Fibroblast of pulmonary artery (primary cell): ENCODE measurements around the gene DNAH1.
A peak's percentile ranks its signal among the peaks of the same experiment; 100 is the strongest.

Experiments used
- DNase-seq: peaks from one replicate; pipeline ENCODE4 v3.0.0-alpha.2; 2010; ENCODE audit warnings: low read depth
- H3K4me3 ChIP-seq: replicated peaks from 2 replicates; pipeline ENCODE4 v1.5.1; 2011; ENCODE audit warnings: low read depth, mild to moderate bottlenecking, control low read depth, low read length, moderate library complexity
- CTCF ChIP-seq: IDR thresholded peaks from 2 replicates; pipeline ENCODE4 v1.5.1; 2011; ENCODE audit warnings: mild to moderate bottlenecking, control low read depth, low read length, inconsistent platforms; ENCODE audit errors: missing control alignments

The DNAH1 gene

GRCh38 chr3:52429779-52430415, 113.8 kb downstream of the DNAH1 start:
- no peak for TF ChIP-seq CTCF
- peak; percentile 32 for DNase-seq
- H3K4me3 ChIP-seq: no peak overlapping the region

GRCh38 chr3:52430416-52430810, 114.3 kb downstream of the DNAH1 start:
- no peak overlapping the region for H3K4me3 ChIP-seq
- no peak for TF ChIP-seq CTCF
- no peak for DNase-seq

- no peak overlapping the region for H3K4me3 ChIP-seq
- no peak for TF ChIP-seq CTCF
- DNase-seq: no peak
These were observed 115.5 kb downstream of the DNAH1 start for GRCh38 chr3:52431459-52432223.

- no peak for TF ChIP-seq CTCF
- no peak overlapping the region for H3K4me3 ChIP-seq
- no peak for DNase-seq
These were observed 116.1 kb downstream of the DNAH1 start for GRCh38 chr3:52432225-52432624.

GRCh38 chr3:52432691-52433141, 116.6 kb downstream of the DNAH1 start:
- no peak for DNase-seq
- TF ChIP-seq CTCF: no peak
- no peak overlapping the region for H3K4me3 ChIP-seq

- TF ChIP-seq CTCF: no peak
- DNase-seq: no peak
- no peak overlapping the region for H3K4me3 ChIP-seq
These were observed 117.3 kb downstream of the DNAH1 start for GRCh38 chr3:52433328-52433995.
